ENCODE measurements around the gene PRRC2B.
"Not testable (repeated sequence)": the region's sequence is repeated elsewhere in the genome, so short reads cannot be mapped to it uniquely, and the experiment has no call there.

Gene PRRC2B

GRCh38 chr9:131472085-131472484, 78.2 kb downstream of the PRRC2B start:
- not testable (repeated sequence) for DNase-seq (ENCODE audit: low read depth)

GRCh38 chr9:131473198-131473885, 79.5 kb downstream of the PRRC2B start:
- no peak for DNase-seq (ENCODE audit: low read depth)

- DNase-seq (ENCODE audit: low read depth) = no peak
These were observed 80.0 kb downstream of the PRRC2B start for GRCh38 chr9:131473891-131474290.

- DNase-seq (ENCODE audit: low read depth) = no peak
These were observed 80.8 kb downstream of the PRRC2B start for GRCh38 chr9:131474711-131475110.

- DNase-seq (ENCODE audit: low read depth) = no peak
These were observed 81.4 kb downstream of the PRRC2B start for GRCh38 chr9:131475111-131475955.

- no peak for DNase-seq (ENCODE audit: low read depth)
These were observed 82.3 kb downstream of the PRRC2B start for GRCh38 chr9:131475956-131476776.

GRCh38 chr9:131476777-131477345, 83.0 kb downstream of the PRRC2B start:
- no peak for DNase-seq (ENCODE audit: low read depth)

- no peak for DNase-seq (ENCODE audit: low read depth)
These were observed 83.5 kb downstream of the PRRC2B start for GRCh38 chr9:131477367-131477766.

GRCh38 chr9:131477816-131478419, 84.0 kb downstream of the PRRC2B start:
- DNase-seq (ENCODE audit: low read depth) = no peak

GRCh38 chr9:131478421-131478868, 84.6 kb downstream of the PRRC2B start:
- DNase-seq (ENCODE audit: low read depth) = peak; percentile 29

GRCh38 chr9:131478911-131479310, 85.0 kb downstream of the PRRC2B start:
- DNase-seq (ENCODE audit: low read depth) = no peak

GRCh38 chr9:131480258-131480657, 86.4 kb downstream of the PRRC2B start:
- no peak for DNase-seq (ENCODE audit: low read depth)

- no peak for DNase-seq (ENCODE audit: low read depth)
These were observed 87.8 kb downstream of the PRRC2B start for GRCh38 chr9:131481441-131482342.

- no peak for DNase-seq (ENCODE audit: low read depth)
These were observed 88.6 kb downstream of the PRRC2B start for GRCh38 chr9:131482343-131483006.

- DNase-seq (ENCODE audit: low read depth) = no peak
These were observed 89.6 kb downstream of the PRRC2B start for GRCh38 chr9:131483319-131484050.

GRCh38 chr9:131484051-131484445, 90.2 kb downstream of the PRRC2B start:
- no peak for DNase-seq (ENCODE audit: low read depth)

- DNase-seq (ENCODE audit: low read depth) = no peak
These were observed 90.8 kb downstream of the PRRC2B start for GRCh38 chr9:131484560-131485185.

- no peak for DNase-seq (ENCODE audit: low read depth)
These were observed 91.3 kb downstream of the PRRC2B start for GRCh38 chr9:131485206-131485605.

Measured in activated T-cell treated with anti-CD3 and anti-CD28 coated beads for 24 hours (primary cell).